ENCODE measurements around the gene PCK2.

The PCK2 gene

DNA sequence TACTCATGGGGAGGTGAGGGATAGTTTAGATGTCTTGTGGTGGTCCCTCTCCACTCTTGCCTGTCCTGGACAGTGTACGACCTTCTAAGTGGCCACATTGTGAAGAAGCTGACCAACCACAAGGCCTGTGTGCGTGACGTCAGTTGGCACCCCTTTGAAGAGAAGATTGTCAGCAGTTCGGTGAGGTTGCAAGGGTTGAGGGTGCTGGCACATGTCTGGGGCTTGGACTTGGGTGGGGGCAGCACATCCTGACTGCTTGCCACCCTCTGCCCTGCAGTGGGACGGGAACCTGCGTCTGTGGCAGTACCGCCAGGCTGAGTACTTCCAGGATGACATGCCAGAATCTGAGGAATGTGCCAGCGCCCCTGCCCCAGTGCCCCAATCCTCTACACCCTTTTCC lies 28.8 kb downstream of the PCK2 start:
- Histone ChIP-seq H3K9me3 (no peaks in the 10 kb centered on the region), H3K4me1 (ENCODE audit: control insufficient read depth in 1 of 2, insufficient read depth in 1 of 2, low read depth in 1 of 2, low read length in 1 of 2) (no peaks in the 10 kb centered on the region), H3K27ac (no peak overlapping the region), H3K4me3 (ENCODE audit: low read depth in 1 of 2, low read length in 1 of 2) (no peak overlapping the region), H3K36me3 (peaks cover 82% of the 10 kb centered on the region), H3K27me3 (no peaks in the 10 kb centered on the region)
- TF ChIP-seq, protein P1, sequence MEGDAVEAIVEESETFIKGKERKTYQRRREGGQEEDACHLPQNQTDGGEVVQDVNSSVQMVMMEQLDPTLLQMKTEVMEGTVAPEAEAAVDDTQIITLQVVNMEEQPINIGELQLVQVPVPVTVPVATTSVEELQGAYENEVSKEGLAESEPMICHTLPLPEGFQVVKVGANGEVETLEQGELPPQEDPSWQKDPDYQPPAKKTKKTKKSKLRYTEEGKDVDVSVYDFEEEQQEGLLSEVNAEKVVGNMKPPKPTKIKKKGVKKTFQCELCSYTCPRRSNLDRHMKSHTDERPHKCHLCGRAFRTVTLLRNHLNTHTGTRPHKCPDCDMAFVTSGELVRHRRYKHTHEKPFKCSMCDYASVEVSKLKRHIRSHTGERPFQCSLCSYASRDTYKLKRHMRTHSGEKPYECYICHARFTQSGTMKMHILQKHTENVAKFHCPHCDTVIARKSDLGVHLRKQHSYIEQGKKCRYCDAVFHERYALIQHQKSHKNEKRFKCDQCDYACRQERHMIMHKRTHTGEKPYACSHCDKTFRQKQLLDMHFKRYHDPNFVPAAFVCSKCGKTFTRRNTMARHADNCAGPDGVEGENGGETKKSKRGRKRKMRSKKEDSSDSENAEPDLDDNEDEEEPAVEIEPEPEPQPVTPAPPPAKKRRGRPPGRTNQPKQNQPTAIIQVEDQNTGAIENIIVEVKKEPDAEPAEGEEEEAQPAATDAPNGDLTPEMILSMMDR (IDR thresholded peaks at IDR 0.05), result no peak

DNA sequence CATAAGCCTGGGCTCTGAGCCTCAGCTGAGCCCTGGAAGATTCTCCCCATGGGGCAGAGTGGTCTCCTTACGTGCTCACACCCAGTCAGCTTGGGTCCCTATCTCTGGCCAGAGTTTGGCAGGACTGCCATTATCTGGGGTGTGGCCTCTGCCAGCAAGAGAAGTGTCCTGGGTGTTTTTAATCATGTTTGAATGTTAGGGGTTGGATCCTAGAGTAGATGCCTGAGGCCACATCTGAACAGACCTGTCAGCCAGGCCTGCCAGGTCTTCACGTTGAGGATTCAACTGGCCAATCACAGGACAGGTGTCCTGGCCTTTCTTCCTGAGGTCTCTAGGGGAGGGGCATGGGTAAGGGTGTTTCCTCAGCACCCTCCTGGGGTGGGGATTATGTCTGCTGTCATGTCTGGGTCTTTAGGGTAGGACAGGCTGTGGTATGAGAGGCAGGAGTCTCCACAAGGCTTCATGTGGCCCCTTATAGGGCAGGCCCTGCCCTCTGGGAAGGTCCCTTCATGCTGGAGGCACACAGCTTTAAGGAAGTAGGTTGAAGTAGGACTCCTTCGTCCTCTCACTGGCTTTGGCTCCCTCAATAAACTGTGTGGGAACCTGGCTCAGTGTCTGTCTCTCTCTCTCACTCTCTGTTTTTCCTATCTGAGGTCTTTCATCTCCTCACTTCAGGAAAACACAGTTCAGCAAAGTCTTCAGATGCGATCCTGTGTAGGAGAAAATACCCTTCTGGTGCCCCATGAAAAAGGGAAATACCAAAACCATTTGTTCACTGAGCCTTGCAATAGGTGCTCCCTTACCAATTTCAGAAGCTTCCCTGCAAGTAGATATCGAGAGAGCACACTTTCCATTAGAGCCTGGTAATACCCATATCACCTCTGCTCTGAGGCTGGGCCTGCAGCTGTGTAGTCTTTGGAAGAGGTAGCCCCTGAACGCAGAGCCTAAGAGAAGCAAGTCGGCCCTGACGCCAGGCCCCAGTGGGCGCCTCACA lies 29.6 kb downstream of the PCK2 start:
- H3K27me3 ChIP-seq, result no peaks in the 10 kb centered on the region
- no peaks in the 10 kb centered on the region for H3K4me1 ChIP-seq (ENCODE audit: control insufficient read depth in 1 of 2, insufficient read depth in 1 of 2, low read depth in 1 of 2, low read length in 1 of 2)
- no peaks in the 10 kb centered on the region for H3K9me3 ChIP-seq
- H3K27ac ChIP-seq, result peak overlapping the region; percentile 13
- TF ChIP-seq, protein P1 (IDR thresholded peaks at IDR 0.05), result no peak
- no peak overlapping the region for H3K4me3 ChIP-seq (ENCODE audit: low read depth in 1 of 2, low read length in 1 of 2)
- H3K36me3 ChIP-seq, result peaks cover 74% of the 10 kb centered on the region

DNA sequence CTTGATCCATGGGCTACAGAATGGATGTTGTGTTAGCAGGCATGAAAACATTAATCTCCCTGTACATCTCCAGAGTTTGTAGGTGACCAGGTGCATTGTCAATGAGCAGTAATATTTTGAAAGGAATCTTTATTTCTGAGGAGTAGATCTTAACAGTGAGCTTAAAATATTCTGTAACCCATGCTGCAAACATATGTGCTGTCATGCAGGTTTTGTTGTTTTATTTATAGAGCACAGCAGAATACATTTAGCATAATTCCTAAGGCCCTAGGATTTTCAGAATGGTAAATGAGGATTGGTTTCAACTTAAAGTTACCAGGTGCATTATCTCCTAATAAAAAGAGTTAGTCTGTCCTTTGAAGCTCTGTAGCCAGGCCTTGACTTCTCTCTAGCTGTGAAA lies 32.8 kb downstream of the PCK2 start:
- Histone ChIP-seq H3K27ac (no peak overlapping the region), H3K4me1 (ENCODE audit: control insufficient read depth in 1 of 2, insufficient read depth in 1 of 2, low read depth in 1 of 2, low read length in 1 of 2) (no peaks in the 10 kb centered on the region), H3K4me3 (ENCODE audit: low read depth in 1 of 2, low read length in 1 of 2) (no peak overlapping the region), H3K36me3 (peaks cover 49% of the 10 kb centered on the region), H3K9me3 (no peaks in the 10 kb centered on the region), H3K27me3 (no peaks in the 10 kb centered on the region)
- TF ChIP-seq, protein P1 (IDR thresholded peaks at IDR 0.05), result no peak

DNA sequence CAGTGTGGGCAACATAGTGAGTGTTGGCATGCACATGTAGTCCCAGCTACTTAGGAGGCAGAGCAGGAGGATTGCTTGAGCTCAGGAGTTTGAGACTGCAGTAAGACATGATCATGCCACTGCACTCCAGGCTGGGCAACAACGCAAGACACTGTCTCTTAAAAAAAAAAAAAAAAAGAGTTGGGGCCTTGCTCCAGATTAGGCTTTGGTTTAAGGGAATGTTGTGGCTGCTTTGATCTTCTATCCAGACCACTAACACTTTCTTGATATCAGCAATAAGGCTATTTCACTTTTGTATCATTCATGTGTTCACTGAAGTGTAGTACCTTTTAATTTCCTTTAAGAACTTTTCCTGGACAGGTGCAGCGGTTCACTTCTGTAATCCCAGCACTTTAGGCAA lies 33.6 kb downstream of the PCK2 start:
- no peaks in the 10 kb centered on the region for H3K27me3 ChIP-seq
- TF ChIP-seq, protein P1 (IDR thresholded peaks at IDR 0.05), result no peak

DNA sequence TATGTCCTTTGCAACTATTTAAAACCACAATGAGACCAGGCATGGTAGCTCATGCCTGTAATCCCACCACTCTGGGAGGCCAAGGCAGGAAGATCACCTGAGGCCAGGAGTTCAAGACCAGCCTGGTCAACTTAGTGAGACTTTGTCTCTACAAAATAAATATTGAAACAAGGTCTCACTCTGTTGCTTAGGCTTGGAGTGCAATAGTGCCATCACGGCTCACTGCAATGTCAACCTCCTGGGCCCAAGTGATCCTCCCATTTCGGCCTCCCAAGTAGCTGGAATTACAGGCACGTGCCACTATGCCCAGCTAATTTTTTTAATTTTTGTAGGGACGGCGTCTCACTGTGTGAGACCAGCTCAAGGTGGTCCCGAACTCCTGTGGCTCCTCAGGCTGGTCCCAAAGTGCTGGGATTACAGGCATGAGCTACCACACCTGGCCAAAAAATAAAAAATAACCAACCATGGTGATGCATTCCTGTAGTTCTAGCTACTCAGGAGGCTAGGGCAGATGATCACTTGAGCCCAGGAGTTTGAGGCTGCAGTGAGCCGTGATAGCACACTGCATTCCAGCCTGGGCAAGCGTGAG lies 35.4 kb downstream of the PCK2 start:
- H3K27me3 ChIP-seq, result no peaks in the 10 kb centered on the region
- no peaks in the 10 kb centered on the region for H3K9me3 ChIP-seq
- H3K27ac ChIP-seq, result no peak overlapping the region
- TF ChIP-seq, protein P1 (IDR thresholded peaks at IDR 0.05), result no peak
- H3K4me3 ChIP-seq (ENCODE audit: low read depth in 1 of 2, low read length in 1 of 2), result no peak overlapping the region
- no peaks in the 10 kb centered on the region for H3K4me1 ChIP-seq (ENCODE audit: control insufficient read depth in 1 of 2, insufficient read depth in 1 of 2, low read depth in 1 of 2, low read length in 1 of 2)
- H3K36me3 ChIP-seq, result peaks cover 30% of the 10 kb centered on the region

More for the DNA sequence above, 33.6 kb downstream of the PCK2 start:
- Histone ChIP-seq H3K36me3 (peaks cover 49% of the 10 kb centered on the region), H3K4me1 (ENCODE audit: control insufficient read depth in 1 of 2, insufficient read depth in 1 of 2, low read depth in 1 of 2, low read length in 1 of 2) (no peaks in the 10 kb centered on the region), H3K4me3 (ENCODE audit: low read depth in 1 of 2, low read length in 1 of 2) (no peak overlapping the region), H3K27ac (no peak overlapping the region), H3K9me3 (no peaks in the 10 kb centered on the region)

Measured in neutrophil (primary cell).